ENCODE results near the gene GRIA1. TPM values are rescaled to one million over a fixed set of nuclear protein-coding genes. Genes with fewer than 3 reads are reported as not detected.

GRIA1 gene
- total RNA-seq, 1 donor from 2014 or later, result 3.3 TPM

- Mint-ChIP-seq H3K36me3 (peaks cover 5% of the 10 kb centered on the region), H3K9me3 (peaks cover 2% of the 10 kb centered on the region), H3K27me3 (ENCODE audit: insufficient read depth, low read depth) (no peaks in the 10 kb centered on the region), H3K27ac (peak overlapping the region; percentile 80), H3K4me1 (peaks cover 57% of the 10 kb centered on the region), H3K4me3 (peak overlapping the region; percentile 93)
- no peaks in the 10 kb centered on the region for H3K79me2 ChIP-seq (ENCODE audit: low read depth)
- peaks cover 29% of the 10 kb centered on the region for H3K4me1 ChIP-seq
- no peaks in the 10 kb centered on the region for H3K36me3 ChIP-seq
- H3K9ac ChIP-seq, result no peak overlapping the region
- no peak for TF ChIP-seq EZH2 (IDR thresholded peaks at IDR 0.05)
- no peak for TF ChIP-seq EZH2phosphoT487 (IDR thresholded peaks at IDR 0.05)
- TF ChIP-seq, protein P1, sequence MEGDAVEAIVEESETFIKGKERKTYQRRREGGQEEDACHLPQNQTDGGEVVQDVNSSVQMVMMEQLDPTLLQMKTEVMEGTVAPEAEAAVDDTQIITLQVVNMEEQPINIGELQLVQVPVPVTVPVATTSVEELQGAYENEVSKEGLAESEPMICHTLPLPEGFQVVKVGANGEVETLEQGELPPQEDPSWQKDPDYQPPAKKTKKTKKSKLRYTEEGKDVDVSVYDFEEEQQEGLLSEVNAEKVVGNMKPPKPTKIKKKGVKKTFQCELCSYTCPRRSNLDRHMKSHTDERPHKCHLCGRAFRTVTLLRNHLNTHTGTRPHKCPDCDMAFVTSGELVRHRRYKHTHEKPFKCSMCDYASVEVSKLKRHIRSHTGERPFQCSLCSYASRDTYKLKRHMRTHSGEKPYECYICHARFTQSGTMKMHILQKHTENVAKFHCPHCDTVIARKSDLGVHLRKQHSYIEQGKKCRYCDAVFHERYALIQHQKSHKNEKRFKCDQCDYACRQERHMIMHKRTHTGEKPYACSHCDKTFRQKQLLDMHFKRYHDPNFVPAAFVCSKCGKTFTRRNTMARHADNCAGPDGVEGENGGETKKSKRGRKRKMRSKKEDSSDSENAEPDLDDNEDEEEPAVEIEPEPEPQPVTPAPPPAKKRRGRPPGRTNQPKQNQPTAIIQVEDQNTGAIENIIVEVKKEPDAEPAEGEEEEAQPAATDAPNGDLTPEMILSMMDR (IDR thresholded peaks at IDR 0.05), result no peak
- no peak overlapping the region for H3K4me3 ChIP-seq
- H3K4me2 ChIP-seq, result peak overlapping the region; percentile 72
- no peaks in the 10 kb centered on the region for H3K9me3 ChIP-seq (ENCODE audit: low read depth)
- H2AFZ ChIP-seq (replicated peaks), result peak overlapping the region; percentile 77
- H3K27me3 ChIP-seq, result peaks cover 7% of the 10 kb centered on the region
- no peak for DNase-seq (ENCODE audit: low spot score)
- H3F3A ChIP-seq (ENCODE audit: low read depth), result peaks cover 5% of the 10 kb centered on the region
- H3K27ac ChIP-seq, result no peak overlapping the region
- no peaks in the 10 kb centered on the region for H4K20me1 ChIP-seq (ENCODE audit: low read depth)
Observed at GRCh38 chr5:153491856-153492255, 1.4 kb downstream of the GRIA1 start.

DNA sequence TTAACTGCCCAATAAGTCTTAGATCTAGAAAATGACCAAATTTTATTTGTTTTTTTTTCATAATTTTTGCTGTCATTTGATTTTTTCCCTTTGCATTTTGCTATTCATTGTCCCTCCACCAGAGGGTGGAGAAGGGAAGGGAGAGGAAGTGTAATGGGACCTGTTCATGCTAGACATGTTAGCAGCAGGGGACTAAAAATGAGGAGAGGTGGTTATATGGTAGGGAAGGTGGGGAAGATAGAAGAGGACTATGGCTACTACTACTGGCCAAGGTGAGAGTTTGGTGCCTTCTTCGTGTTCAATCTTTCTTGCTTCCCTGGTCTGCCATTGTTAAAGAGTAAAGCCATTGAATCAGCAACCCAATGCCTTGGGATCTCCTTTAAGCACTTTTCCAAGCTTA, 6.4 kb downstream of the GRIA1 start:
- Mint-ChIP-seq H3K36me3 (peaks cover 17% of the 10 kb centered on the region), H3K27ac (no peak overlapping the region), H3K4me3 (no peak overlapping the region), H3K9me3 (peaks cover 2% of the 10 kb centered on the region), H3K4me1 (peaks cover 35% of the 10 kb centered on the region), H3K27me3 (ENCODE audit: insufficient read depth, low read depth) (peaks cover 2% of the 10 kb centered on the region)
- H3K9ac ChIP-seq, result no peak overlapping the region
- no peak overlapping the region for H3K4me3 ChIP-seq
- no peaks in the 10 kb centered on the region for H3K79me2 ChIP-seq (ENCODE audit: low read depth)
- no peaks in the 10 kb centered on the region for H3K27me3 ChIP-seq
- DNase-seq (ENCODE audit: low spot score), result peak; percentile 39
- H3K4me2 ChIP-seq, result no peak overlapping the region
- TF ChIP-seq, protein P1 (IDR thresholded peaks at IDR 0.05), result peak; percentile 84
- TF ChIP-seq EZH2 (IDR thresholded peaks at IDR 0.05), result no peak
- no peak for TF ChIP-seq EZH2phosphoT487 (IDR thresholded peaks at IDR 0.05)
- peaks cover 2% of the 10 kb centered on the region for H3K4me1 ChIP-seq
- H3K27ac ChIP-seq, result no peak overlapping the region
- H4K20me1 ChIP-seq (ENCODE audit: low read depth), result no peaks in the 10 kb centered on the region
- H3K9me3 ChIP-seq (ENCODE audit: low read depth), result no peaks in the 10 kb centered on the region
- no peaks in the 10 kb centered on the region for H3K36me3 ChIP-seq
- H2AFZ ChIP-seq (replicated peaks), result no peak overlapping the region
- no peaks in the 10 kb centered on the region for H3F3A ChIP-seq (ENCODE audit: low read depth)

GRCh38 chr5:153498516-153498915, 8.0 kb downstream of the GRIA1 start:
- Mint-ChIP-seq H3K9me3 (peaks cover 2% of the 10 kb centered on the region), H3K4me3 (no peak overlapping the region), H3K4me1 (peaks cover 20% of the 10 kb centered on the region), H3K27me3 (ENCODE audit: insufficient read depth, low read depth) (peaks cover 2% of the 10 kb centered on the region), H3K36me3 (peaks cover 17% of the 10 kb centered on the region), H3K27ac (peak overlapping the region; percentile 24)
- Histone ChIP-seq H3K27ac (no peak overlapping the region), H3K4me1 (no peaks in the 10 kb centered on the region), H3K9me3 (ENCODE audit: low read depth) (no peaks in the 10 kb centered on the region), H3K36me3 (no peaks in the 10 kb centered on the region), H4K20me1 (ENCODE audit: low read depth) (no peaks in the 10 kb centered on the region), H2AFZ (replicated peaks) (no peak overlapping the region), H3K9ac (no peak overlapping the region), H3K79me2 (ENCODE audit: low read depth) (no peaks in the 10 kb centered on the region), H3K27me3 (no peaks in the 10 kb centered on the region), H3K4me3 (no peak overlapping the region), H3F3A (ENCODE audit: low read depth) (no peaks in the 10 kb centered on the region), H3K4me2 (no peak overlapping the region)
- no peak for DNase-seq (ENCODE audit: low spot score)
- no peak for TF ChIP-seq EZH2 (IDR thresholded peaks at IDR 0.05)
- TF ChIP-seq, protein P1 (IDR thresholded peaks at IDR 0.05), result no peak
- TF ChIP-seq EZH2phosphoT487 (IDR thresholded peaks at IDR 0.05), result no peak

All from neural progenitor cell (in vitro differentiated cells).